Measurements from ENCODE around the gene DDAH1. TPM values are rescaled to one million over a fixed set of nuclear protein-coding genes. Genes with fewer than 3 reads are reported as not detected.

The DDAH1 gene
- total RNA-seq, 1 experiment from 2014 or later: 7.9 TPM

GRCh38 chr1:85295006-85295431, 169.9 kb downstream of the DDAH1 start:
- BruUV-seq (replicated peaks): no TSS peak
- H3K9me3 Mint-ChIP-seq (ENCODE audit: unreplicated experiment): no peaks in the 10 kb centered on the region
- ChIA-PET CTCF (interaction anchor here (0.5 to 1.7 kb wide), 5 partner anchors 15 to 97 kb away, joined by 3 to 6 read pairs (median 3); partner anchors contain the start of gene C1orf52), POLR2A (interaction anchor here (0.5 to 12.2 kb wide), 9 partner anchors 19 to 317 kb away, joined by 3 to 271 read pairs (median 3); partner anchors contain the start of genes BCL10 and C1orf52)
- TF ChIP-seq CTCF (IDR thresholded peaks at IDR 0.05; ENCODE audit: unreplicated experiment): no peak
- H3K27me3 Mint-ChIP-seq (ENCODE audit: insufficient read depth, unreplicated experiment): no peaks in the 10 kb centered on the region
- H3K4me3 Mint-ChIP-seq (ENCODE audit: unreplicated experiment): no peak overlapping the region
- H3K4me1 Mint-ChIP-seq (ENCODE audit: insufficient read depth, unreplicated experiment): peaks cover 38% of the 10 kb centered on the region
- peaks cover 11% of the 10 kb centered on the region for H3K36me3 Mint-ChIP-seq (ENCODE audit: insufficient read depth, unreplicated experiment)
- intact Hi-C loops (cut with micrococcal nuclease): no loop called here
- peak overlapping the region; percentile 75 for H3K27ac Mint-ChIP-seq (ENCODE audit: low read depth, unreplicated experiment)
- DNase-seq (ENCODE audit: unreplicated experiment): peak; percentile 72

GRCh38 chr1:85290826-85291225, 174.1 kb downstream of the DDAH1 start:
- intact Hi-C loops (cut with micrococcal nuclease): no loop called here
- Mint-ChIP-seq H3K36me3 (ENCODE audit: insufficient read depth, unreplicated experiment) (peaks cover 11% of the 10 kb centered on the region), H3K4me1 (ENCODE audit: insufficient read depth, unreplicated experiment) (peaks cover 24% of the 10 kb centered on the region), H3K4me3 (ENCODE audit: unreplicated experiment) (no peak overlapping the region), H3K9me3 (ENCODE audit: unreplicated experiment) (no peaks in the 10 kb centered on the region), H3K27me3 (ENCODE audit: insufficient read depth, unreplicated experiment) (no peaks in the 10 kb centered on the region), H3K27ac (ENCODE audit: low read depth, unreplicated experiment) (peak overlapping the region; percentile 69)
- ChIA-PET POLR2A (interaction anchor here (1.2 to 12.2 kb wide), 5 partner anchors 15 to 254 kb away, joined by 3 to 271 read pairs (median 11); partner anchors contain the start of genes BCL10 and C1orf52), CTCF (interaction anchor here (0.8 to 1.4 kb wide), 3 partner anchors 14 to 36 kb away, joined by 3 to 4 read pairs (median 4); partner anchors contain the start of genes BCL10 and C1orf52)
- no peak for DNase-seq (ENCODE audit: unreplicated experiment)
- no peak for TF ChIP-seq CTCF (IDR thresholded peaks at IDR 0.05; ENCODE audit: unreplicated experiment)
- BruUV-seq (replicated peaks): no TSS peak

- intact Hi-C loops (cut with micrococcal nuclease): no loop called here
- no peak for TF ChIP-seq CTCF (IDR thresholded peaks at IDR 0.05; ENCODE audit: unreplicated experiment)
- POLR2A ChIA-PET: interaction anchor here (0.7 to 12.2 kb wide), 11 partner anchors 8 to 613 kb away, joined by 3 to 271 read pairs (median 5); partner anchors contain the start of genes BCL10 and C1orf52
- Mint-ChIP-seq H3K36me3 (ENCODE audit: insufficient read depth, unreplicated experiment) (peaks cover 11% of the 10 kb centered on the region), H3K27ac (ENCODE audit: low read depth, unreplicated experiment) (peak overlapping the region; percentile 69), H3K4me3 (ENCODE audit: unreplicated experiment) (peak overlapping the region; percentile 6), H3K4me1 (ENCODE audit: insufficient read depth, unreplicated experiment) (peaks cover 24% of the 10 kb centered on the region), H3K9me3 (ENCODE audit: unreplicated experiment) (no peaks in the 10 kb centered on the region), H3K27me3 (ENCODE audit: insufficient read depth, unreplicated experiment) (no peaks in the 10 kb centered on the region)
- TSS peak; percentile 75 for BruUV-seq (replicated peaks)
- DNase-seq (ENCODE audit: unreplicated experiment): peak; percentile 48
- CTCF ChIA-PET: interaction anchor here (0.5 to 1.4 kb wide), 5 partner anchors 10 to 389 kb away, joined by 3 to 4 read pairs (median 3); partner anchors contain the start of gene C1orf52
Observed at GRCh38 chr1:85289848-85290335, 175.1 kb downstream of the DDAH1 start.

- POLR2A ChIA-PET: interaction anchor here (0.9 to 12.2 kb wide), 8 partner anchors 8 to 173 kb away, joined by 3 to 271 read pairs (median 8); partner anchors contain the start of genes BCL10 and C1orf52
- H3K4me3 Mint-ChIP-seq (ENCODE audit: unreplicated experiment): peak overlapping the region; percentile 6
- no TSS peak for BruUV-seq (replicated peaks)
- H3K27me3 Mint-ChIP-seq (ENCODE audit: insufficient read depth, unreplicated experiment): no peaks in the 10 kb centered on the region
- H3K4me1 Mint-ChIP-seq (ENCODE audit: insufficient read depth, unreplicated experiment): peaks cover 24% of the 10 kb centered on the region
- peaks cover 11% of the 10 kb centered on the region for H3K36me3 Mint-ChIP-seq (ENCODE audit: insufficient read depth, unreplicated experiment)
- CTCF ChIA-PET: interaction anchor here (0.6 to 1.3 kb wide), 5 partner anchors 8 to 889 kb away, joined by 3 read pairs; no protein-coding TSS in a partner anchor
- no peaks in the 10 kb centered on the region for H3K9me3 Mint-ChIP-seq (ENCODE audit: unreplicated experiment)
- intact Hi-C loops (cut with micrococcal nuclease): no loop called here
- no peak for TF ChIP-seq CTCF (IDR thresholded peaks at IDR 0.05; ENCODE audit: unreplicated experiment)
- H3K27ac Mint-ChIP-seq (ENCODE audit: low read depth, unreplicated experiment): peak overlapping the region; percentile 69
- peak; percentile 98 for DNase-seq (ENCODE audit: unreplicated experiment)
Observed at GRCh38 chr1:85289207-85289847, 175.6 kb downstream of the DDAH1 start.
